Femur (tissue), 1 donor: Measurements from ENCODE around the gene ASCC2.
"Not testable (repeated sequence)": the region's sequence is repeated elsewhere in the genome, so short reads cannot be mapped to it uniquely, and the experiment has no call there.

Experiments used
- DNase-seq: peaks from one replicate; pipeline ENCODE4 v3.0.0-alpha.2; 2017

Gene ASCC2

GRCh38 chr22:29855611-29856181 is 17.6 kb upstream of the ASCC2 start:
- peak; percentile 38 for DNase-seq

- DNase-seq = no peak
Measured at GRCh38 chr22:29854432-29854831, 16.4 kb upstream of the ASCC2 start.

GRCh38 chr22:29848111-29848510 is 10.0 kb upstream of the ASCC2 start:
- DNase-seq = no peak

GRCh38 chr22:29846290-29846689 is 8.2 kb upstream of the ASCC2 start:
- DNase-seq = no peak

- no peak for DNase-seq
Measured at GRCh38 chr22:29842740-29843139, 4.7 kb upstream of the ASCC2 start.

- no peak for DNase-seq
Measured at GRCh38 chr22:29842172-29842571, 4.1 kb upstream of the ASCC2 start.

GRCh38 chr22:29840498-29840897 is 2.4 kb upstream of the ASCC2 start:
- DNase-seq = no peak

GRCh38 chr22:29839039-29839438 is 965 bp upstream of the ASCC2 start:
- DNase-seq = no peak

- DNase-seq = no peak
Measured at GRCh38 chr22:29838599-29838956, 504 bp upstream of the ASCC2 start.

GRCh38 chr22:29836791-29837370 is 1.2 kb downstream of the ASCC2 start:
- not testable (repeated sequence) for DNase-seq

GRCh38 chr22:29834046-29834445 is 4.0 kb downstream of the ASCC2 start:
- DNase-seq = no peak

GRCh38 chr22:29833392-29833965 is 4.6 kb downstream of the ASCC2 start:
- DNase-seq = no peak

- no peak for DNase-seq
Measured at GRCh38 chr22:29831958-29832357, 6.1 kb downstream of the ASCC2 start.

GRCh38 chr22:29831186-29831921 is 6.7 kb downstream of the ASCC2 start:
- DNase-seq = no peak

- DNase-seq = no peak
Measured at GRCh38 chr22:29830585-29830984, 7.5 kb downstream of the ASCC2 start.

- not testable (repeated sequence) for DNase-seq
Measured at GRCh38 chr22:29827726-29828125, 10.3 kb downstream of the ASCC2 start.

GRCh38 chr22:29827091-29827490 is 11.0 kb downstream of the ASCC2 start:
- DNase-seq = no peak

- peak; percentile 32 for DNase-seq
Measured at GRCh38 chr22:29825578-29825977, 12.5 kb downstream of the ASCC2 start.

GRCh38 chr22:29824677-29825076 is 13.4 kb downstream of the ASCC2 start:
- DNase-seq = peak; percentile 35

- DNase-seq = peak; percentile 54
Measured at GRCh38 chr22:29821291-29822016, 16.6 kb downstream of the ASCC2 start.

GRCh38 chr22:29820961-29821290 is 17.1 kb downstream of the ASCC2 start:
- no peak for DNase-seq

- no peak for DNase-seq
Measured at GRCh38 chr22:29819501-29819900, 18.6 kb downstream of the ASCC2 start.

- no peak for DNase-seq
Measured at GRCh38 chr22:29817724-29818123, 20.4 kb downstream of the ASCC2 start.

GRCh38 chr22:29816980-29817379 is 21.1 kb downstream of the ASCC2 start:
- no peak for DNase-seq
